Osteoblast (primary cell): ENCODE data around the gene PNPLA5. TPM values are rescaled to one million over a fixed set of nuclear protein-coding genes. Genes with fewer than 3 reads are reported as not detected.

Experiments used
- DNase-seq: peaks from one replicate; pipeline ENCODE4 v3.0.0; 2011; ENCODE audit warnings: low spot score, mixed read lengths; ENCODE audit not compliant: insufficient read length; ENCODE audit errors: missing footprints
- H2AFZ ChIP-seq: 2 replicates; pipeline ENCODE4 v1.6.0; 2011; ENCODE audit warnings: mild to moderate bottlenecking, low read length
- H3K27ac ChIP-seq: 2 replicates; pipeline ENCODE4 v1.5.1; 2011; ENCODE audit warnings: mild to moderate bottlenecking, low read depth, low read length, moderate library complexity
- H3K27me3 ChIP-seq: 2 replicates; pipeline ENCODE4 v1.6.0; 2012; ENCODE audit warnings: mild to moderate bottlenecking, control low read depth, inconsistent platforms, low read length, moderate library complexity; ENCODE audit not compliant: insufficient read depth
- H3K36me3 ChIP-seq: 2 replicates; pipeline ENCODE4 v1.5.1; 2011; ENCODE audit warnings: mild to moderate bottlenecking, low read length, control low read depth, moderate library complexity; ENCODE audit not compliant: insufficient read depth
- H3K4me1 ChIP-seq: 2 replicates; pipeline ENCODE4 v1.5.1; 2011; ENCODE audit warnings: mild to moderate bottlenecking, low read length, control low read depth, moderate library complexity; ENCODE audit not compliant: insufficient read depth
- H3K4me2 ChIP-seq: 2 replicates; pipeline ENCODE4 v1.6.0; 2011; ENCODE audit warnings: mild to moderate bottlenecking, low read length; ENCODE audit not compliant: insufficient read depth
- H3K4me3 ChIP-seq: fragments of 200-600 bp; sonication (generic); 3 replicates; pipeline ENCODE4 v1.5.1; 2012; ENCODE audit warnings: mild to moderate bottlenecking, low read length, inconsistent platforms; ENCODE audit not compliant: insufficient read depth
- H3K79me2 ChIP-seq: 2 replicates; pipeline ENCODE4 v1.6.0; 2012; ENCODE audit warnings: mild to moderate bottlenecking, low read length, control low read depth, inconsistent platforms; ENCODE audit not compliant: insufficient read depth
- H3K9me3 ChIP-seq: 2 replicates; pipeline ENCODE4 v1.5.1; 2011; ENCODE audit warnings: low read depth, low read length, control low read depth
- H4K20me1 ChIP-seq: 2 replicates; pipeline ENCODE4 v1.6.0; 2012; ENCODE audit warnings: mild to moderate bottlenecking, low read length, control low read depth; ENCODE audit not compliant: insufficient read depth
- CTCF ChIP-seq: IDR thresholded peaks from 2 replicates; pipeline ENCODE4 v1.5.1; 2011; ENCODE audit warnings: mild to moderate bottlenecking, low read depth, low read length, moderate library complexity; ENCODE audit errors: extremely low read depth
- total RNA-seq: library from RNA; depleted of rRNA; stranded (reverse); fragments of >200 nt; gene quantifications from 2 replicates; pipeline ENCODE4 v1.2.3, GENCODE V29; 2012

Gene PNPLA5
- total RNA-seq, 1 donor, result not detected

DNA sequence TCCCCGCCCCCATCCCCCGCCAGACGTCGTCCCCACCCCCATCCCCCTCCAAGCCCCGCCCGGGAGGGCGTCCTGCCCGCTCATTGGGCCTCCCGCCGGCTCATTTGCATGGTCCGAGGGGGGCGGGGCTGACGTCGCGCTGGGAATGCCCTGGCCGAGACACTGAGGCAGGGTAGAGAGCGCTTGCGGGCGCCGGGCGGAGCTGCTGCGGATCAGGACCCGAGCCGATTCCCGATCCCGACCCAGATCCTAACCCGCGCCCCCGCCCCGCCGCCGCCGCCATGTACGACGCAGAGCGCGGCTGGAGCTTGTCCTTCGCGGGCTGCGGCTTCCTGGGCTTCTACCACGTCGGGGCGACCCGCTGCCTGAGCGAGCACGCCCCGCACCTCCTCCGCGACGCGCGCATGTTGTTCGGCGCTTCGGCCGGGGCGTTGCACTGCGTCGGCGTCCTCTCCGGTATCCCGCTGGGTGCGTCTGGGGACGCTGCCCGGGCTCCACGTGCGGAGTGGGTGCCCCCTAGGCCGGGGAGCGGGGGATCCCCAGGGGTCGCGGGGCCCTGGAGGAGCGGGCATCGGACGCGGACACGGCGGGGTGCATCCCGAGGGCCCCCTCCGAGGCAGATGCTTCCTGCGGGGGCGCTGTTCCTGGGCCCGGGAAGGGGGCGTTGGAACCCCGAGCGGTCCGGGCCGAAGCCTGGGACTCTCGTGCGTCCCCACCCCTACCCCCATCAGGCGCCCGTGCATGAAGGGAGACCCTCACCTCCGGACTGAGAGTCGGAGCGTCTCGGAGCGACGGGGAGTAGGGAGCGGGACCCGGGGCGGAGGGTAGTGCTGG is 32.0 kb upstream of the PNPLA5 start, which contains the start of gene PNPLA3:
PNPLA3 (plus strand) TSS at position 175 of the 834 bp plus-strand sequence; CDS start at position 282, 107 bp downstream.
- H3K9me3 ChIP-seq, result no peaks in the 10 kb centered on the region
- peak within 1 kb of the TSS; percentile 84 for H3K4me3 ChIP-seq
- H3K79me2 ChIP-seq, result peaks cover 15% of the 10 kb centered on the region
- peak within 1 kb of the TSS; percentile 45 for H3K27ac ChIP-seq
- H3K4me2 ChIP-seq, result peak within 1 kb of the TSS; percentile 85
- DNase-seq, result peak; percentile 99
- peaks cover 15% of the 10 kb centered on the region for H4K20me1 ChIP-seq
- H3K27me3 ChIP-seq, result no peaks in the 10 kb centered on the region
- H3K36me3 ChIP-seq, result peaks cover 7% of the 10 kb centered on the region
- peak within 1 kb of the TSS; percentile 99 for H2AFZ ChIP-seq
- peaks cover 35% of the 10 kb centered on the region for H3K4me1 ChIP-seq
- TF ChIP-seq CTCF, result peak; percentile 24

- H3K27me3 ChIP-seq, result no peaks in the 10 kb centered on the region
- peak overlapping the region; percentile 69 for H3K4me3 ChIP-seq
- H3K79me2 ChIP-seq, result peaks cover 15% of the 10 kb centered on the region
- H3K4me2 ChIP-seq, result peak overlapping the region; percentile 85
- peak overlapping the region; percentile 45 for H3K27ac ChIP-seq
- TF ChIP-seq CTCF, result no peak
- H4K20me1 ChIP-seq, result peaks cover 15% of the 10 kb centered on the region
- peaks cover 2% of the 10 kb centered on the region for H3K36me3 ChIP-seq
- H2AFZ ChIP-seq, result peak overlapping the region; percentile 99
- H3K4me1 ChIP-seq, result peaks cover 35% of the 10 kb centered on the region
- DNase-seq, result no peak
- no peaks in the 10 kb centered on the region for H3K9me3 ChIP-seq
Observed at GRCh38 chr22:43923191-43923590, 31.4 kb upstream of the PNPLA5 start.

GRCh38 chr22:43922123-43922522 is 30.3 kb upstream of the PNPLA5 start:
- H3K27ac ChIP-seq, result peak overlapping the region; percentile 54
- peaks cover 15% of the 10 kb centered on the region for H3K79me2 ChIP-seq
- peak; percentile 11 for DNase-seq
- no peak for TF ChIP-seq CTCF
- H2AFZ ChIP-seq, result no peak overlapping the region
- H3K9me3 ChIP-seq, result no peaks in the 10 kb centered on the region
- H3K27me3 ChIP-seq, result no peaks in the 10 kb centered on the region
- H3K4me3 ChIP-seq, result no peak overlapping the region
- H4K20me1 ChIP-seq, result peaks cover 15% of the 10 kb centered on the region
- H3K36me3 ChIP-seq, result no peaks in the 10 kb centered on the region
- no peak overlapping the region for H3K4me2 ChIP-seq
- peaks cover 35% of the 10 kb centered on the region for H3K4me1 ChIP-seq

DNA sequence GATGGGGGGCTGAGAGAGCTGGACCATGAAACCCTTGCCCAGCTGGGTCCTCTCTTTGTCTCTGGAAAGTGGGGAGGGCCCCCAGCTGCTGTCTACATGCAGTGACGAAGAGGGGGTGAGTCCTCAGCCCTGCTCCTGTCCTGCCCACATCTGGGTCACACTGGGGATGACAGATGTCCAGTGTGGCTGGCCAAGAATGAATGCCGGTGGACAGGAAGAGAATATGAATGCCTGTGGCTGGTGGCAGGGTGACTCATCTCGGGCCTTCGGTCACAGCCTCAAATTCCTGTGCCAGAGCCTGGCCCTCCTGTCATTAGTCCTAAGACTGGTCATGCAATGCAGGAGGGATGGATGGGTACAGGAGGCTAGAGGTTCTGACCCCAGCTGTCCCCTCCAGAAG is 29.6 kb upstream of the PNPLA5 start:
- no peak for TF ChIP-seq CTCF
- DNase-seq, result peak; percentile 93
- H2AFZ ChIP-seq, result no peak overlapping the region
- H3K36me3 ChIP-seq, result no peaks in the 10 kb centered on the region
- H3K4me1 ChIP-seq, result peaks cover 35% of the 10 kb centered on the region
- H3K79me2 ChIP-seq, result peaks cover 15% of the 10 kb centered on the region
- H4K20me1 ChIP-seq, result peaks cover 15% of the 10 kb centered on the region
- peak overlapping the region; percentile 9 for H3K4me3 ChIP-seq
- peak overlapping the region; percentile 37 for H3K4me2 ChIP-seq
- H3K9me3 ChIP-seq, result no peaks in the 10 kb centered on the region
- H3K27me3 ChIP-seq, result no peaks in the 10 kb centered on the region
- peak overlapping the region; percentile 54 for H3K27ac ChIP-seq
